Measurements from ENCODE around the gene SHROOM3. TPM values are rescaled to one million over a fixed set of nuclear protein-coding genes. Genes with fewer than 3 reads are reported as not detected.

SHROOM3 gene
- total and polyA plus RNA-seq, 2 experiments from 2014 or later, result 11.3 to 73.5 TPM

DNA sequence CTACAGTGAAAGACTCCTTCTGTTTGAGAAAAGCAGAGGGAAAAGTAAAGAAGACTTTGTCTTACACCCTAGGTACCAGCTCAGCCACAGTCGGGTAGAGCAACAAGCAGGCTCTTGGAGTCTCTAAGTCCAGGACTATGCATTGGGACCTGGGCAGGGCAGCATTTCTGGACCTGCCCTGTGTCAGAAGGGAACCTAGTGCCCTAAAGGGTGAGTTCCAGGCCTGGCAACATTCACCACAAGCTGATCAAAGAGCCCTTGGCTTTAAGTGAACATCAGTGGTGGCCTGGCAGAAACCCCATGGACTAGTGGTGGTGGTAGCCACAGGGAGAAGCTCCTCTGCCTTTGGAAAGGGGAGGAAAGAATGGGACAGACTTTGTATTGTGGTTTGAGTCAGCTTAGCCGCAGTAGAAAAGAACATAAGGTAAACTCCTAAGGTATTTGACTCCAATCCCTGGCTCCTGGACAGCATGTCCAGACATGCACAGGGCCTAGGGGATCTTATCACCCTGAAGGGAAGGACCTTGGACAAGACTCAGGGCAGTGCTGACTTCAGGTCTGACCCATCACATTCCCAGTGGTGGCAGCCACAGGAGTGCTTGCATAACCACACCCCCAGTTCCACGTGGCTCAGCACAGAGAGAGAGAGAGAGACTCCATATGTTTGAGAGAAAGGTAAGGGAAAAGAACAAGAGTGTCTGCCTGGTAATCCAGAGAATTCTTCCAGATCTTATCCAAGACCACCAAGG lies 46.7 kb upstream of the SHROOM3 start:
- Histone ChIP-seq H3K27ac (ENCODE audit: low read depth) (no peak overlapping the region), H3K4me3 (no peak overlapping the region), H3K36me3 (ENCODE audit: insufficient read depth) (no peaks in the 10 kb centered on the region), H3F3A (replicated peaks; ENCODE audit: low read depth) (no peaks in the 10 kb centered on the region), H2AFZ (peak overlapping the region; percentile 15; the same call in 1 of the 2 replicates), H3K27me3 (ENCODE audit: insufficient read depth) (no peaks in the 10 kb centered on the region), H3K4me2 (no peak overlapping the region), H3K9me2 (ENCODE audit: insufficient read depth) (peaks cover 12% of the 10 kb centered on the region; the same call in 1 of the 2 replicates), H3K4me1 (ENCODE audit: insufficient read depth) (peaks cover 22% of the 10 kb centered on the region), H3K79me2 (replicated peaks; ENCODE audit: insufficient read depth) (no peaks in the 10 kb centered on the region), H4K20me1 (replicated peaks; ENCODE audit: insufficient read depth) (no peaks in the 10 kb centered on the region)
- peaks cover 16% of the 10 kb centered on the region; the same call in 2 of the 3 replicates for H3K9me3 Mint-ChIP-seq
- H3K4me1 Mint-ChIP-seq, result peaks cover 28% of the 10 kb centered on the region
- no peak overlapping the region for H3K4me3 Mint-ChIP-seq
- ATAC-seq (no peak), DNase-seq (ENCODE audit: low spot score) (no peak)
- peaks cover 3% of the 10 kb centered on the region for H3K27me3 Mint-ChIP-seq (ENCODE audit: insufficient read depth, low read depth, poor library complexity)
- no peak overlapping the region for H3K27ac Mint-ChIP-seq
- TF ChIP-seq, protein P1, sequence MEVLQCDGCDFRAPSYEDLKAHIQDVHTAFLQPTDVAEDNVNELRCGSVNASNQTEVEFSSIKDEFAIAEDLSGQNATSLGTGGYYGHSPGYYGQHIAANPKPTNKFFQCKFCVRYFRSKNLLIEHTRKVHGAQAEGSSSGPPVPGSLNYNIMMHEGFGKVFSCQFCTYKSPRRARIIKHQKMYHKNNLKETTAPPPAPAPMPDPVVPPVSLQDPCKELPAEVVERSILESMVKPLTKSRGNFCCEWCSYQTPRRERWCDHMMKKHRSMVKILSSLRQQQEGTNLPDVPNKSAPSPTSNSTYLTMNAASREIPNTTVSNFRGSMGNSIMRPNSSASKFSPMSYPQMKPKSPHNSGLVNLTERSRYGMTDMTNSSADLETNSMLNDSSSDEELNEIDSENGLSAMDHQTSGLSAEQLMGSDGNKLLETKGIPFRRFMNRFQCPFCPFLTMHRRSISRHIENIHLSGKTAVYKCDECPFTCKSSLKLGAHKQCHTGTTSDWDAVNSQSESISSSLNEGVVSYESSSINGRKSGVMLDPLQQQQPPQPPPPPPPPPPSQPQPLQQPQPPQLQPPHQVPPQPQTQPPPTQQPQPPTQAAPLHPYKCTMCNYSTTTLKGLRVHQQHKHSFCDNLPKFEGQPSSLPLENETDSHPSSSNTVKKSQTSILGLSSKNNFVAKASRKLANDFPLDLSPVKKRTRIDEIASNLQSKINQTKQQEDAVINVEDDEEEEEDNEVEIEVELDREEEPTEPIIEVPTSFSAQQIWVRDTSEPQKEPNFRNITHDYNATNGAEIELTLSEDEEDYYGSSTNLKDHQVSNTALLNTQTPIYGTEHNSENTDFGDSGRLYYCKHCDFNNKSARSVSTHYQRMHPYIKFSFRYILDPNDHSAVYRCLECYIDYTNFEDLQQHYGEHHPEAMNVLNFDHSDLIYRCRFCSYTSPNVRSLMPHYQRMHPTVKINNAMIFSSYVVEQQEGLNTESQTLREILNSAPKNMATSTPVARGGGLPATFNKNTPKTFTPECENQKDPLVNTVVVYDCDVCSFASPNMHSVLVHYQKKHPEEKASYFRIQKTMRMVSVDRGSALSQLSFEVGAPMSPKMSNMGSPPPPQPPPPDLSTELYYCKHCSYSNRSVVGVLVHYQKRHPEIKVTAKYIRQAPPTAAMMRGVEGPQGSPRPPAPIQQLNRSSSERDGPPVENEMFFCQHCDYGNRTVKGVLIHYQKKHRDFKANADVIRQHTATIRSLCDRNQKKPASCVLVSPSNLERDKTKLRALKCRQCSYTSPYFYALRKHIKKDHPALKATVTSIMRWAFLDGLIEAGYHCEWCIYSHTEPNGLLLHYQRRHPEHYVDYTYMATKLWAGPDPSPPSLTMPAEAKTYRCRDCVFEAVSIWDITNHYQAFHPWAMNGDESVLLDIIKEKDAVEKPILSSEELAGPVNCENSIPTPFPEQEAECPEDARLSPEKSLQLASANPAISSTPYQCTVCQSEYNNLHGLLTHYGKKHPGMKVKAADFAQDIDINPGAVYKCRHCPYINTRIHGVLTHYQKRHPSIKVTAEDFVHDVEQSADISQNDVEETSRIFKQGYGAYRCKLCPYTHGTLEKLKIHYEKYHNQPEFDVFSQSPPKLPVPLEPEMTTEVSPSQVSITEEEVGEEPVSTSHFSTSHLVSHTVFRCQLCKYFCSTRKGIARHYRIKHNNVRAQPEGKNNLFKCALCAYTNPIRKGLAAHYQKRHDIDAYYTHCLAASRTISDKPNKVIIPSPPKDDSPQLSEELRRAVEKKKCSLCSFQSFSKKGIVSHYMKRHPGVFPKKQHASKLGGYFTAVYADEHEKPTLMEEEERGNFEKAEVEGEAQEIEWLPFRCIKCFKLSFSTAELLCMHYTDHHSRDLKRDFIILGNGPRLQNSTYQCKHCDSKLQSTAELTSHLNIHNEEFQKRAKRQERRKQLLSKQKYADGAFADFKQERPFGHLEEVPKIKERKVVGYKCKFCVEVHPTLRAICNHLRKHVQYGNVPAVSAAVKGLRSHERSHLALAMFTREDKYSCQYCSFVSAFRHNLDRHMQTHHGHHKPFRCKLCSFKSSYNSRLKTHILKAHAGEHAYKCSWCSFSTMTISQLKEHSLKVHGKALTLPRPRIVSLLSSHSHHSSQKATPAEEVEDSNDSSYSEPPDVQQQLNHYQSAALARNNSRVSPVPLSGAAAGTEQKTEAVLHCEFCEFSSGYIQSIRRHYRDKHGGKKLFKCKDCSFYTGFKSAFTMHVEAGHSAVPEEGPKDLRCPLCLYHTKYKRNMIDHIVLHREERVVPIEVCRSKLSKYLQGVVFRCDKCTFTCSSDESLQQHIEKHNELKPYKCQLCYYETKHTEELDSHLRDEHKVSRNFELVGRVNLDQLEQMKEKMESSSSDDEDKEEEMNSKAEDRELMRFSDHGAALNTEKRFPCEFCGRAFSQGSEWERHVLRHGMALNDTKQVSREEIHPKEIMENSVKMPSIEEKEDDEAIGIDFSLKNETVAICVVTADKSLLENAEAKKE (CRISPR knock-in tag; IDR thresholded peaks at IDR 0.05), result no peak
- TF ChIP-seq POLR2AphosphoS5 (IDR thresholded peaks at IDR 0.05; ENCODE audit: low read depth) (no peak), EZH2 (IDR thresholded peaks at IDR 0.05; ENCODE audit: low read depth, unreplicated experiment) (no peak), CREB1 (CRISPR knock-in tag; IDR thresholded peaks at IDR 0.05; ENCODE audit: low read depth) (no peak), ZNF331 (CRISPR knock-in tag; IDR thresholded peaks at IDR 0.05; ENCODE audit: low read depth) (no peak), ZNF114 (CRISPR knock-in tag; IDR thresholded peaks at IDR 0.05) (no peak), NANOG (IDR thresholded peaks at IDR 0.05; ENCODE audit: borderline replicate concordance) (no peak), JUNB (IDR thresholded peaks at IDR 0.05; ENCODE audit: unreplicated experiment) (no peak), STAT1 (IDR thresholded peaks at IDR 0.05; ENCODE audit: unreplicated experiment) (no peak), EZH2phosphoT487 (IDR thresholded peaks at IDR 0.05; ENCODE audit: unreplicated experiment) (no peak)
- TF ChIP-seq, protein P2, sequence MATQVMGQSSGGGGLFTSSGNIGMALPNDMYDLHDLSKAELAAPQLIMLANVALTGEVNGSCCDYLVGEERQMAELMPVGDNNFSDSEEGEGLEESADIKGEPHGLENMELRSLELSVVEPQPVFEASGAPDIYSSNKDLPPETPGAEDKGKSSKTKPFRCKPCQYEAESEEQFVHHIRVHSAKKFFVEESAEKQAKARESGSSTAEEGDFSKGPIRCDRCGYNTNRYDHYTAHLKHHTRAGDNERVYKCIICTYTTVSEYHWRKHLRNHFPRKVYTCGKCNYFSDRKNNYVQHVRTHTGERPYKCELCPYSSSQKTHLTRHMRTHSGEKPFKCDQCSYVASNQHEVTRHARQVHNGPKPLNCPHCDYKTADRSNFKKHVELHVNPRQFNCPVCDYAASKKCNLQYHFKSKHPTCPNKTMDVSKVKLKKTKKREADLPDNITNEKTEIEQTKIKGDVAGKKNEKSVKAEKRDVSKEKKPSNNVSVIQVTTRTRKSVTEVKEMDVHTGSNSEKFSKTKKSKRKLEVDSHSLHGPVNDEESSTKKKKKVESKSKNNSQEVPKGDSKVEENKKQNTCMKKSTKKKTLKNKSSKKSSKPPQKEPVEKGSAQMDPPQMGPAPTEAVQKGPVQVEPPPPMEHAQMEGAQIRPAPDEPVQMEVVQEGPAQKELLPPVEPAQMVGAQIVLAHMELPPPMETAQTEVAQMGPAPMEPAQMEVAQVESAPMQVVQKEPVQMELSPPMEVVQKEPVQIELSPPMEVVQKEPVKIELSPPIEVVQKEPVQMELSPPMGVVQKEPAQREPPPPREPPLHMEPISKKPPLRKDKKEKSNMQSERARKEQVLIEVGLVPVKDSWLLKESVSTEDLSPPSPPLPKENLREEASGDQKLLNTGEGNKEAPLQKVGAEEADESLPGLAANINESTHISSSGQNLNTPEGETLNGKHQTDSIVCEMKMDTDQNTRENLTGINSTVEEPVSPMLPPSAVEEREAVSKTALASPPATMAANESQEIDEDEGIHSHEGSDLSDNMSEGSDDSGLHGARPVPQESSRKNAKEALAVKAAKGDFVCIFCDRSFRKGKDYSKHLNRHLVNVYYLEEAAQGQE (IDR thresholded peaks at IDR 0.05; ENCODE audit: unreplicated experiment), result no peak
- TF ChIP-seq, protein P3, sequence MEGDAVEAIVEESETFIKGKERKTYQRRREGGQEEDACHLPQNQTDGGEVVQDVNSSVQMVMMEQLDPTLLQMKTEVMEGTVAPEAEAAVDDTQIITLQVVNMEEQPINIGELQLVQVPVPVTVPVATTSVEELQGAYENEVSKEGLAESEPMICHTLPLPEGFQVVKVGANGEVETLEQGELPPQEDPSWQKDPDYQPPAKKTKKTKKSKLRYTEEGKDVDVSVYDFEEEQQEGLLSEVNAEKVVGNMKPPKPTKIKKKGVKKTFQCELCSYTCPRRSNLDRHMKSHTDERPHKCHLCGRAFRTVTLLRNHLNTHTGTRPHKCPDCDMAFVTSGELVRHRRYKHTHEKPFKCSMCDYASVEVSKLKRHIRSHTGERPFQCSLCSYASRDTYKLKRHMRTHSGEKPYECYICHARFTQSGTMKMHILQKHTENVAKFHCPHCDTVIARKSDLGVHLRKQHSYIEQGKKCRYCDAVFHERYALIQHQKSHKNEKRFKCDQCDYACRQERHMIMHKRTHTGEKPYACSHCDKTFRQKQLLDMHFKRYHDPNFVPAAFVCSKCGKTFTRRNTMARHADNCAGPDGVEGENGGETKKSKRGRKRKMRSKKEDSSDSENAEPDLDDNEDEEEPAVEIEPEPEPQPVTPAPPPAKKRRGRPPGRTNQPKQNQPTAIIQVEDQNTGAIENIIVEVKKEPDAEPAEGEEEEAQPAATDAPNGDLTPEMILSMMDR (conservative IDR thresholded peaks at IDR 0.05; ENCODE audit: low read depth in 2 of 2), result no peak
- TF ChIP-seq, protein P4, sequence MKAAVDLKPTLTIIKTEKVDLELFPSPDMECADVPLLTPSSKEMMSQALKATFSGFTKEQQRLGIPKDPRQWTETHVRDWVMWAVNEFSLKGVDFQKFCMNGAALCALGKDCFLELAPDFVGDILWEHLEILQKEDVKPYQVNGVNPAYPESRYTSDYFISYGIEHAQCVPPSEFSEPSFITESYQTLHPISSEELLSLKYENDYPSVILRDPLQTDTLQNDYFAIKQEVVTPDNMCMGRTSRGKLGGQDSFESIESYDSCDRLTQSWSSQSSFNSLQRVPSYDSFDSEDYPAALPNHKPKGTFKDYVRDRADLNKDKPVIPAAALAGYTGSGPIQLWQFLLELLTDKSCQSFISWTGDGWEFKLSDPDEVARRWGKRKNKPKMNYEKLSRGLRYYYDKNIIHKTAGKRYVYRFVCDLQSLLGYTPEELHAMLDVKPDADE (IDR thresholded peaks at IDR 0.05), result no peak
- peaks cover 6% of the 10 kb centered on the region; the same call in 1 of the 3 replicates for H3K36me3 Mint-ChIP-seq (ENCODE audit: low read depth)

Data from GM23338 (cell line).